K562 (cell line): ENCODE results near the gene ZNF865. TPM values are rescaled to one million over a fixed set of nuclear protein-coding genes. Genes with fewer than 3 reads are reported as not detected.
A peak's percentile ranks its signal among the peaks of the same experiment; 100 is the strongest.
"Not testable (repeated sequence)": the region's sequence is repeated elsewhere in the genome, so short reads cannot be mapped to it uniquely, and the experiment has no call there.

Source experiments
- ATAC-seq: fragments of 200-7000 bp; cut with Tn5 transposase; 3 replicates; pipeline ENCODE4 v1.9.1; 2020; ENCODE audit warnings: moderate library complexity
- BruUV-seq: library from RNA; stranded (reverse); fragments of 400-500 nt; replicated peaks from 2 replicates; lab custom pipeline; 2021; lab: Mats Ljungman, UMichigan
- CTCF ChIA-PET: fragments of 300-600 bp; formaldehyde crosslinking; extraction: SDS; loops from one replicate; lab custom pipeline; 2021; ENCODE audit warnings: low intra/inter-chr PET ratio; lab: Yijun Ruan, JAX
- POLR2A ChIA-PET: fragments of 300-600, 350-650 bp; sonication (Branson Sonifier 250); formaldehyde crosslinking; extraction: SDS; loops from one replicate; lab custom pipeline; 2021; ENCODE audit warnings: antibody characterized with exemption, inconsistent platforms; lab: Yijun Ruan, JAX
- DNase-seq, 4 experiments: peaks; one replicate each; pipeline versions ENCODE4 v3.0.0 to v3.0.0-alpha.2; 2011 to 2018; ENCODE audit warnings: low spot score in 3 of 4, mixed read lengths in 3 of 4; ENCODE audit errors: extremely low read depth in 1 of 4
- FAIRE-seq: peaks from 2 replicates; lab custom pipeline; 2011; peaks lifted over from hg19 to GRCh38; lab: Jason Lieb, UNC
- H2AFZ ChIP-seq: 2 replicates; pipeline ENCODE4 v1.6.0; 2011; ENCODE audit warnings: low read depth, low read length, control low read depth, inconsistent platforms
- H3K27ac ChIP-seq: fragments of 200-600 bp; 3 replicates; pipeline ENCODE4 v1.8.0; 2011; ENCODE audit warnings: low read depth, mild to moderate bottlenecking, control low read depth, inconsistent platforms, low read length, moderate library complexity, mixed read lengths; ENCODE audit errors: extremely low read depth
- H3K27me3 ChIP-seq, 2 experiments: fragments of 300-600 bp in 1 of 2; 2 replicates in 1 of 2; 3 replicates in 1 of 2; pipeline versions ENCODE4 v1.6.0 to v1.8.0; 2011; ENCODE audit warnings: inconsistent platforms in 2 of 2, low read length in 2 of 2, mild to moderate bottlenecking in 1 of 2, mixed read lengths in 1 of 2, moderate library complexity in 1 of 2; ENCODE audit not compliant: control insufficient read depth in 2 of 2, insufficient read depth in 2 of 2
- H3K36me3 ChIP-seq: fragments of 300-600 bp; 3 replicates; pipeline ENCODE4 v1.8.0; 2011; ENCODE audit warnings: mild to moderate bottlenecking, low read length, inconsistent platforms; ENCODE audit not compliant: control insufficient read depth, insufficient read depth
- H3K4me1 ChIP-seq, 2 experiments: fragments of 200-600 bp in 1 of 2; replicated peaks in 1 of 2; 2 replicates in 1 of 2; 3 replicates in 1 of 2; pipeline versions ENCODE4 v1.5.1 to v1.8.0; 2011; ENCODE audit warnings: inconsistent platforms in 2 of 2, low read length in 2 of 2, mild to moderate bottlenecking in 1 of 2, mixed read lengths in 1 of 2, moderate library complexity in 1 of 2; ENCODE audit not compliant: control insufficient read depth in 2 of 2, insufficient read depth in 2 of 2
- H3K4me2 ChIP-seq: 2 replicates; pipeline ENCODE4 v1.6.1; 2011; ENCODE audit warnings: low read length, control low read depth, inconsistent platforms, mixed read lengths; ENCODE audit not compliant: insufficient read depth
- H3K4me3 ChIP-seq: fragments of 200-600 bp; sonication (generic), shearing (Covaris generic); 2 replicates; pipeline ENCODE4 v1.5.1; 2016; ENCODE audit warnings: control low read depth, inconsistent platforms
- H3K79me2 ChIP-seq: fragments of 200-600 bp; 3 replicates; pipeline ENCODE4 v1.8.0; 2011; ENCODE audit warnings: low read length, inconsistent platforms; ENCODE audit not compliant: control insufficient read depth, insufficient read depth
- H3K9ac ChIP-seq, 2 experiments: 2 replicates each; pipeline versions ENCODE4 v1.6.0 to v1.6.1; 2011; ENCODE audit warnings: low read depth in 2 of 2, low read length in 2 of 2, control low read depth in 1 of 2, inconsistent platforms in 1 of 2, mild to moderate bottlenecking in 1 of 2, mixed read lengths in 1 of 2; ENCODE audit not compliant: insufficient read depth in 1 of 2
- H3K9me1 ChIP-seq: one replicate; pipeline ENCODE4 v1.6.0; 2011; ENCODE audit warnings: inconsistent platforms, mild to moderate bottlenecking, low read length, moderate library complexity; ENCODE audit not compliant: control insufficient read depth, insufficient read depth
- H3K9me3 ChIP-seq: replicated peaks from 2 replicates; pipeline ENCODE4 v1.5.1; 2011; ENCODE audit warnings: low read depth, low read length, inconsistent platforms; ENCODE audit not compliant: control insufficient read depth, insufficient read depth
- H4K20me1 ChIP-seq: replicated peaks from 2 replicates; pipeline ENCODE4 v1.6.1; 2011; ENCODE audit warnings: low read length, inconsistent platforms, mixed read lengths; ENCODE audit not compliant: control insufficient read depth, insufficient read depth
- BRCA1 ChIP-seq, 2 experiments: fragments of 450-650 bp in 1 of 2; sonication (generic) in 1 of 2; formaldehyde crosslinking in 1 of 2; IDR thresholded peaks; 2 replicates each; pipeline versions ENCODE4 v1.5.0 to v1.6.1; 2017 to 2020; ENCODE audit warnings: mild to moderate bottlenecking in 1 of 2, missing genetic modification reagents in 1 of 2
- EHMT2 ChIP-seq: fragments of 450-650 bp; IDR thresholded peaks from 2 replicates; pipeline ENCODE4 v1.6.1; 2018; ENCODE audit warnings: antibody characterized with exemption
- ELF4 ChIP-seq: fragments of 450-650 bp; formaldehyde crosslinking; IDR thresholded peaks from 2 replicates; pipeline ENCODE4 v1.4.0; 2022; ENCODE audit warnings: missing genetic modification characterization
- HDAC1 ChIP-seq, 2 experiments: fragments of 450-650 bp; IDR thresholded peaks; 2 replicates each; pipeline ENCODE4 v1.6.1; 2016 to 2017; ENCODE audit warnings: inconsistent platforms in 1 of 2, mild to moderate bottlenecking in 1 of 2, moderate library complexity in 1 of 2
- KDM1A ChIP-seq, 2 experiments: fragments of 450-650 bp; IDR thresholded peaks; 2 replicates each; pipeline ENCODE4 v1.6.1; 2016; ENCODE audit warnings: mild to moderate bottlenecking in 2 of 2
- RFX1 ChIP-seq: fragments of 450-650 bp; IDR thresholded peaks from 2 replicates; pipeline ENCODE4 v1.6.1; 2016; ENCODE audit warnings: mild to moderate bottlenecking, moderate library complexity
- SMAD1 ChIP-seq: fragments of 150-350 bp; IDR thresholded peaks from 2 replicates; pipeline ENCODE4 v1.6.1; 2014; ENCODE audit warnings: low read length, low read depth; ENCODE audit not compliant: partially characterized antibody
- WGBS: fragments of 100-300 bp; shearing (Covaris generic); methylation state at CpG from one replicate; pipeline ENCODE4 v1.1.6; 2016; ENCODE audit warnings: low coverage, mixed read lengths; ENCODE audit not compliant: insufficient coverage; ENCODE audit errors: missing lambda C conversion rate; 5-methylcytosine and 5-hydroxymethylcytosine counted together
- in situ Hi-C: fragments of 300-500 bp; cut with MboI; formaldehyde crosslinking; loops from 4 replicates; pipeline ENCODE4 v1.15.0; 2018; ENCODE audit warnings: inconsistent platforms, mixed read lengths
- intact Hi-C: fragments of 100-400 bp; cut with micrococcal nuclease; formaldehyde crosslinking; loops from 2 replicates; pipeline ENCODE4 v1.14.2; 2022
- polyA plus RNA-seq, 8 experiments: library from polyadenylated mRNA; depleted of rRNA in 4 of 8; stranded (reverse) in 5 of 8; unstranded in 3 of 8; fragments of >200 nt; fragmentation: Nextera tagmentation in 2 of 8; fragmentation: Illumina TruSeq in 1 of 8; extraction: Ambion mirVana in 2 of 8; extraction: Trizol in 1 of 8; gene quantifications; 2 replicates each; pipeline versions ENCODE4 v1.2.1 to v1.2.3, GENCODE V29; 2011 to 2014; ENCODE audit warnings: inconsistent platforms in 1 of 8, missing spikeins in 1 of 8
- total RNA-seq, 7 experiments: library from RNA; depleted of rRNA in 6 of 7; stranded (reverse); fragments of >200 nt in 6 of 7; fragmentation: Illumina TruSeq in 2 of 7; extraction: Trizol in 2 of 7; gene quantifications; 2 replicates each; pipeline versions ENCODE4 v1.2.1 to v1.2.3, GENCODE V29; 2011 to 2021; ENCODE audit warnings: low replicate concordance in 1 of 7
- TF ChIP-seq, protein P1 (sequence below): conservative IDR thresholded peaks from 2 replicates; pipeline ENCODE4 v1.6.1; 2011; ENCODE audit warnings: low read depth, mild to moderate bottlenecking, low read length; ENCODE audit not compliant: control insufficient read depth

The ZNF865 gene
- total and polyA plus RNA-seq, 9 of the 15 experiments (the other 6 are each of a cell fraction or from before 2014, with no cell fraction given): 0.40 to 18.8 (median 1.6) TPM; not detected in 2

DNA sequence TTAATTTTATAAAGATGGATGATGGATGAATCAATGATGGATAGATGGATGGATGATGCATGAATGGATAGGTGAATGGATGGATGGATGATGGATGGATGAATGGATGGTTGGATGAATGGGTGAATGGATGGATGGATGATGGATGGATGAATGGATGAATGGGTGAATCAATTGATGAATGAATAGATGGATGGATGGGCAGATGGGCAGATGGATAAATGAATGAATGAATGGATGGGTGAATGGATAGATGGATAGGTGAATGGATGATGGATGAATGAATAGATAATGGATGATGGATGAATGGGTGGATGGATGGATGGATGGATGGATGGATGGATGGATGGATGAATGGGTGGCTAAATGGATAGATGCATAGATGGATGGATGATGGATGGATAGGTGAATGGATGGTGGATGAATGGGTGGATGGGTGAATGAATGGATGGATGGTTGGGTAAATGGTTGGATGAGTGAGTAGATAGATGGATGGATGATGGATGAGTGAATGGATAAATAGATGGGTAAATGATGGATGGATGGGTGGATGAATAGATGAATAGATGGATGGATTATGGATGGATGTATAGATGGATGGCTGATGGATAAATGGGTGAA, 37.6 kb upstream of the ZNF865 start:
- intact Hi-C loops (no loop called here), in situ Hi-C loops (no loop called here)
- Histone ChIP-seq H3K79me2 (no peaks in the 10 kb centered on the region), H3K27ac (no peak overlapping the region), H3K36me3 (no peaks in the 10 kb centered on the region), H2AFZ (no peak overlapping the region), H3K9me3 (no peaks in the 10 kb centered on the region), H3K9ac (no peak overlapping the region), H3K9me1 (no peaks in the 10 kb centered on the region), H3K4me3 (no peak overlapping the region), H3K27me3 (no peaks in the 10 kb centered on the region; a peak in 2 of 5 replicates), H4K20me1 (no peaks in the 10 kb centered on the region), H3K4me2 (no peak overlapping the region), H3K4me1 (peaks cover 0 to 7% of the 10 kb centered on the region in 2 experiments; a peak in 3 of 5 replicates)
- ChIA-PET CTCF (no interaction called here), POLR2A (no interaction called here)
- DNase-seq (no peak), FAIRE-seq (no peak), ATAC-seq (no peak)
- peak in 1 of 2 experiments; percentile 18; a peak in 1 of 4 replicates for TF ChIP-seq KDM1A (IDR thresholded peaks at IDR 0.05)
- peak; percentile 79; the same call in 1 of the 2 replicates for TF ChIP-seq EHMT2
- 0 out of 2 replicates have a peak, but pooled peaks have one; percentile 34 for TF ChIP-seq ELF4 (CRISPR knock-in tag)
- no peak for TF ChIP-seq BRCA1 (IDR thresholded peaks at IDR 0.05)
- no peak for TF ChIP-seq BRCA1 (CRISPR knock-in tag; IDR thresholded peaks at IDR 0.05)
- TF ChIP-seq, protein P1, sequence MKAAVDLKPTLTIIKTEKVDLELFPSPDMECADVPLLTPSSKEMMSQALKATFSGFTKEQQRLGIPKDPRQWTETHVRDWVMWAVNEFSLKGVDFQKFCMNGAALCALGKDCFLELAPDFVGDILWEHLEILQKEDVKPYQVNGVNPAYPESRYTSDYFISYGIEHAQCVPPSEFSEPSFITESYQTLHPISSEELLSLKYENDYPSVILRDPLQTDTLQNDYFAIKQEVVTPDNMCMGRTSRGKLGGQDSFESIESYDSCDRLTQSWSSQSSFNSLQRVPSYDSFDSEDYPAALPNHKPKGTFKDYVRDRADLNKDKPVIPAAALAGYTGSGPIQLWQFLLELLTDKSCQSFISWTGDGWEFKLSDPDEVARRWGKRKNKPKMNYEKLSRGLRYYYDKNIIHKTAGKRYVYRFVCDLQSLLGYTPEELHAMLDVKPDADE: no peak
- no peak for TF ChIP-seq SMAD1
- 0 out of 4 replicates have a peak, but pooled peaks of 1 of the 2 experiments have one; percentile 51 for TF ChIP-seq HDAC1 (IDR thresholded peaks at IDR 0.05)
- no peak for TF ChIP-seq RFX1
- no TSS peak for BruUV-seq

DNA sequence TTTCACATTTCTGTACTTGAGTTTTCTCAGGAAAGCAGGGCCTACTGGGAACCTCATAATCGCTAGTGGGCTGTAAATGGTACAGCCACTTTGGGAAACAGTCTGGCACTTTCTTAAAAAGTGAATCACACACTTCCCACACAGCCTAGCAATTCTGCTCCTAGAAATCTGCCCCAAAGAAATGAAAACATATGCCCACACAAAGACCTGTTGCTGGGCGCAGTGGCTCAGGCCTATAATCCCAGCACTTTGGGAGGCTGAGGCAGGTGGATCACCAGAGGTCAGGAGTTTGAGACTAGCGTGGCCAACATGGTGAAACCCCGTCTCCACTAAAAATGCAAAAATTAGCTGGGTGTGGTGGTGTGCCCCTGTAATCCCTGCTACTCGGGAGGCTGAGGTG, 36.0 kb upstream of the ZNF865 start:
- H3K79me2 ChIP-seq, in situ Hi-C loops, FAIRE-seq, H3K36me3 ChIP-seq, H3K27me3 ChIP-seq, H4K20me1 ChIP-seq, H3K4me2 ChIP-seq, H3K4me3 ChIP-seq, H3K9ac ChIP-seq, BruUV-seq, H3K27ac ChIP-seq, H3K9me1 ChIP-seq, DNase-seq, H3K4me1 ChIP-seq, H2AFZ ChIP-seq, H3K9me3 ChIP-seq, CTCF ChIA-PET, ATAC-seq, intact Hi-C loops: not testable (repeated sequence)
- WGBS: 23% methylated on average over 5 of the region's 5 CpGs
- POLR2A ChIA-PET: interaction anchor here (0.6 kb wide), 1 partner anchor 87 kb away, joined by 3 read pairs; no protein-coding TSS in a partner anchor
